Retinal pigment epithelial cell (primary cell): ENCODE data around the gene DEFB126.

Source experiments
- DNase-seq: peaks from one replicate; pipeline ENCODE4 v3.0.0-alpha.2; 2010; ENCODE audit warnings: low read depth
- H3K4me3 ChIP-seq: 2 replicates; pipeline ENCODE4 v1.5.1; 2011; ENCODE audit warnings: mild to moderate bottlenecking, low read length, control low read depth, moderate library complexity
- CTCF ChIP-seq: conservative IDR thresholded peaks from 2 replicates; pipeline ENCODE4 v1.5.1; 2011; ENCODE audit warnings: low read depth, low read length, control low read depth, inconsistent platforms

DEFB126 gene

GRCh38 chr20:187733-188132, 45.3 kb downstream of the DEFB126 start:
- H3K4me3 ChIP-seq, result no peak overlapping the region
- no peak for DNase-seq
- no peak for TF ChIP-seq CTCF

DNA sequence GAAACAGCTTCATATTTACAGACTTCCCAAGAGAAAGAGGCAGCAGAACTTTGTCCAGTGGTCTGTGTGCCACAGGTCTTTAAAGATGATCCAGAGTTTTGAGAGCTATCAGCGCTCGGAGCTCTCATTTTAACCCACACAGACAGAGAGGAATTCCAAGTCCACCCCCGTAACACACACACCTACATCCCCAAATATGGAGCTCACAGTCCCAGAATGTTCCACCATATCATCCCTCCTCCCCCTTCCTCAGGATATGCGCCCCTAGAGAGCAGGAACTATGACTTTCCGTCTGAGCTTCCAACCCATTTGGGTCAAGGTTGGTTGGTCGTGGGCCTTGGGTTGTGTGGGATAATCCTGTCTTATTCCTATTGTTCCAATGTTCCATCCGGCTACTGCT, 47.2 kb downstream of the DEFB126 start, which contains the start of gene DEFB128:
TSS of gene DEFB128 (minus strand) at position 101 of the 400 bp plus-strand sequence. CDS start at position 13, 88 bp downstream.
- H3K4me3 ChIP-seq, result no peak within 1 kb of the TSS
- DNase-seq, result no peak
- TF ChIP-seq CTCF, result no peak
